ENCODE results near the gene CRCP. TPM values are rescaled to one million over a fixed set of nuclear protein-coding genes. Genes with fewer than 3 reads are reported as not detected.
"Not testable (repeated sequence)": the region's sequence is repeated elsewhere in the genome, so short reads cannot be mapped to it uniquely, and the experiment has no call there.

CRCP gene
- total RNA-seq, 1 donor: 44.9 TPM

DNA sequence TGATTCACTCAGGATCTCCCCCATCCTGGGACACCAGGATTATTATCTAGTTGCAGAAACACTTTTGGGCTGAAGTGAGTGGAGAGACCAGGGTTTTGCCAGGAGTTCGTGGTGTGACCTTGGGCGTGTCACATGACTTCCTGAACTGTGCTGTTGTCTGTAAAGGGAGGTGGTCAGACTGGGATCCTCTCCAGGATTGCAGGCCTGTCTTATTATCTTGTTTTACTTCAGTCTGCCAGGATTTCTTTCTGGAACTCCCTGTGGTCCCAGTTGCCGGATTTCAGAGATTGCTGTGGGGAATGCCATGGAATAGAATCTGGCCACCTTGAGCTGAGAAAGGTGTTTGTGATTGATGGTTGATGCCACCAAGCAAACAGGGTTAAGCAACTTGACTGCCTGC lies 35.8 kb downstream of the CRCP start:
- no peak overlapping the region for H2AFZ ChIP-seq (ENCODE audit: low read length)
- H3K27me3 ChIP-seq (ENCODE audit: insufficient read depth, low read length): no peaks in the 10 kb centered on the region
- H3K79me2 ChIP-seq (ENCODE audit: insufficient read depth, low read length): peaks cover 12% of the 10 kb centered on the region
- no peaks in the 10 kb centered on the region for H3K9me3 ChIP-seq (ENCODE audit: low read depth, low read length)
- DNase-seq (ENCODE audit: insufficient read length, low spot score, missing footprints): peak; percentile 78
- H3K27ac ChIP-seq (ENCODE audit: low read depth, low read length): peak overlapping the region; percentile 27
- H4K20me1 ChIP-seq (ENCODE audit: insufficient read depth, low read length): no peaks in the 10 kb centered on the region
- H3K4me3 ChIP-seq (ENCODE audit: insufficient read depth, low read length): no peak overlapping the region
- TF ChIP-seq, protein P1, sequence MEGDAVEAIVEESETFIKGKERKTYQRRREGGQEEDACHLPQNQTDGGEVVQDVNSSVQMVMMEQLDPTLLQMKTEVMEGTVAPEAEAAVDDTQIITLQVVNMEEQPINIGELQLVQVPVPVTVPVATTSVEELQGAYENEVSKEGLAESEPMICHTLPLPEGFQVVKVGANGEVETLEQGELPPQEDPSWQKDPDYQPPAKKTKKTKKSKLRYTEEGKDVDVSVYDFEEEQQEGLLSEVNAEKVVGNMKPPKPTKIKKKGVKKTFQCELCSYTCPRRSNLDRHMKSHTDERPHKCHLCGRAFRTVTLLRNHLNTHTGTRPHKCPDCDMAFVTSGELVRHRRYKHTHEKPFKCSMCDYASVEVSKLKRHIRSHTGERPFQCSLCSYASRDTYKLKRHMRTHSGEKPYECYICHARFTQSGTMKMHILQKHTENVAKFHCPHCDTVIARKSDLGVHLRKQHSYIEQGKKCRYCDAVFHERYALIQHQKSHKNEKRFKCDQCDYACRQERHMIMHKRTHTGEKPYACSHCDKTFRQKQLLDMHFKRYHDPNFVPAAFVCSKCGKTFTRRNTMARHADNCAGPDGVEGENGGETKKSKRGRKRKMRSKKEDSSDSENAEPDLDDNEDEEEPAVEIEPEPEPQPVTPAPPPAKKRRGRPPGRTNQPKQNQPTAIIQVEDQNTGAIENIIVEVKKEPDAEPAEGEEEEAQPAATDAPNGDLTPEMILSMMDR (IDR thresholded peaks at IDR 0.05; ENCODE audit: extremely low read depth, low read depth, low read length): no peak
- H3K4me1 ChIP-seq (ENCODE audit: insufficient read depth, low read length): peaks cover 40% of the 10 kb centered on the region
- H3K4me2 ChIP-seq (ENCODE audit: insufficient read depth, low read length): no peak overlapping the region
- H3K36me3 ChIP-seq (ENCODE audit: insufficient read depth, low read length): peaks cover 34% of the 10 kb centered on the region

DNA sequence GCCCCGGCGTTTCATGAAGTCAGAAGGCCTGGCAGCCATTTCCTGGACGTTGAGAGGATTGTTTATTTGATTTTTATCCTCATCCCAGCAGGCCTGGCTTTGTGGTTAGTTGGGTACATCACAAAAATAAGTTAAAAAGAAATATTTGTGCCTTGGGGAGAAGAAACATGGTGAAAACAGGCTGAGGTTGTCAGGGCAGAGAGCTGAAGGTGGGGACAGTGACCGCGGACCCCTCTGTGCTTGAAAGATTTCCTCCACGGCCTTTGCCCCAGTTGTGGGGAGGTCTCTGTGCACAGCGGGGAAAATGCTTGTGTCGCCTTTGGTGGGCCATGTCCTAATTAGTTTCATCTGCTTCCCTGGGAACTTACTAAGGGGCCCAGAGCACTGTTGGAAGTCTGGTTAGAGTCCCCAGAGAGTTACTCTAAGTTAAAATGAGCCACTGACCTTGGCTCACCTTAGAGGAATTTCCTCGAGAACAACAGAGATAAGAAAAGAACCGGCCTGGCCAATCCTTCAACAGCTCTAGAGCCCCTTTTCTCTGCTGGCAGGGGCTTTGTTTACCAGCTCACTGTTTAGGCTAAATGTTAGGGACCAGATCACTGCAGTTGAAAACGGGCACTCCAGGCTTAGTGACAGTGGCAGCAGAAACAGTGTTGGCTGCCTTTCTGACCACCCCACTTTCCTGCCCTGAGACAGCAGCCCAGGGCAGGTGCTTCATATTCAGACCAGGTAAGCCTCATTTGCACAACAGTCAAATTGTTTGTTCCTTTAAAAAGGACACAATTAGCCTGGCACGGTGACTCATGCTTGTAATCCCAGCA lies 37.9 kb downstream of the CRCP start:
- Histone ChIP-seq H4K20me1 (ENCODE audit: insufficient read depth, low read length) (no peaks in the 10 kb centered on the region), H2AFZ (ENCODE audit: low read length) (peak overlapping the region; percentile 54), H3K4me3 (ENCODE audit: insufficient read depth, low read length) (no peak overlapping the region), H3K36me3 (ENCODE audit: insufficient read depth, low read length) (peaks cover 40% of the 10 kb centered on the region), H3K9me3 (ENCODE audit: low read depth, low read length) (no peaks in the 10 kb centered on the region), H3K27me3 (ENCODE audit: insufficient read depth, low read length) (no peaks in the 10 kb centered on the region), H3K4me1 (ENCODE audit: insufficient read depth, low read length) (peaks cover 35% of the 10 kb centered on the region), H3K4me2 (ENCODE audit: insufficient read depth, low read length) (no peak overlapping the region), H3K27ac (ENCODE audit: low read depth, low read length) (peak overlapping the region; percentile 43), H3K79me2 (ENCODE audit: insufficient read depth, low read length) (peaks cover 9% of the 10 kb centered on the region)
- TF ChIP-seq, protein P1 (IDR thresholded peaks at IDR 0.05; ENCODE audit: extremely low read depth, low read depth, low read length): no peak
- DNase-seq (ENCODE audit: insufficient read length, low spot score, missing footprints): peak; percentile 77

DNA sequence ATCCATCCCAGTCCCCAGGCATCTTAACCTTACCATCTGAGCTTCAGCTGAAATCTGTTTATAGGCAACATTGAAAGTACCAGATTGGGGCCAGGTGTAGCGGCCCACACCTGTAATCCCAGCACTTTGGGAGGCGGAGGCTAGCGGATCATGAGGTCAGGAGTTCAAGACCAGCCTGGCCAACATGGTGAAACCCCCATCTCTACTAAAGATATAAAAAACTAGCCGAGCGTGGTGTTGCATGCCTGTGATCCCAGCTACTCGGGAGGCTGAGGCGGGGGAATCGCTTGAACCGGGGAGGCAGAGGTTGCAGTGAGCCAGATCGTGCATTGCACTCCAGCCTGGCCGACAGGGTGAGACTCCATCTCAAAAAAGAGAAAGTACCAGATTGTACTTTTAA lies 39.0 kb downstream of the CRCP start:
- H3K4me1 ChIP-seq (ENCODE audit: insufficient read depth, low read length): peaks cover 28% of the 10 kb centered on the region
- TF ChIP-seq, protein P1 (IDR thresholded peaks at IDR 0.05; ENCODE audit: extremely low read depth, low read depth, low read length): no peak
- H3K9me3 ChIP-seq (ENCODE audit: low read depth, low read length): no peaks in the 10 kb centered on the region
- no peak overlapping the region for H3K4me2 ChIP-seq (ENCODE audit: insufficient read depth, low read length)
- no peaks in the 10 kb centered on the region for H3K27me3 ChIP-seq (ENCODE audit: insufficient read depth, low read length)
- peaks cover 9% of the 10 kb centered on the region for H3K79me2 ChIP-seq (ENCODE audit: insufficient read depth, low read length)
- H2AFZ ChIP-seq (ENCODE audit: low read length): no peak overlapping the region
- no peak for DNase-seq (ENCODE audit: insufficient read length, low spot score, missing footprints)
- no peaks in the 10 kb centered on the region for H4K20me1 ChIP-seq (ENCODE audit: insufficient read depth, low read length)
- no peak overlapping the region for H3K4me3 ChIP-seq (ENCODE audit: insufficient read depth, low read length)
- H3K36me3 ChIP-seq (ENCODE audit: insufficient read depth, low read length): peaks cover 45% of the 10 kb centered on the region
- H3K27ac ChIP-seq (ENCODE audit: low read depth, low read length): no peak overlapping the region

DNA sequence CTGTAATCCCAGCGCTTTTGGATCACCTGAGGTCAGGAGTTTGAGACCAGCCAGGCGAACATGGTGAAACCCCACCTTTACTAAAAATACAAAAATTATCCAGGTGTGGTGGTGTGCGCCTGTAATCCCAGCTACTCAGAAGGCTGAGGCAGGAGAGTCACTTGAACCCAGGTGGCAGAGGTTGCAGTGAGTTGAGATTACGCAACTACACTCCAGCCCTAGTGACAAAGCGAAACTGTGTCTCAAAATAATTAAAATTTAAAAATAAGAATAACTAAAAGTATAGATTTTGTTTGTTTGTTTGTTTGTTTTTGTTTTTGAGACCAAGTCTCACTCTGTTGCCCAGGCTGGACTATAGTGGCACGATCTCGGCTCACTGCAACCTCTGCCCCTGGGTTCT lies 41.4 kb downstream of the CRCP start:
- H4K20me1 ChIP-seq (ENCODE audit: insufficient read depth, low read length); H3K4me3 ChIP-seq (ENCODE audit: insufficient read depth, low read length); DNase-seq (ENCODE audit: insufficient read length, low spot score, missing footprints); H3K4me2 ChIP-seq (ENCODE audit: insufficient read depth, low read length); H3K27ac ChIP-seq (ENCODE audit: low read depth, low read length); H3K27me3 ChIP-seq (ENCODE audit: insufficient read depth, low read length); H2AFZ ChIP-seq (ENCODE audit: low read length); H3K9me3 ChIP-seq (ENCODE audit: low read depth, low read length); H3K79me2 ChIP-seq (ENCODE audit: insufficient read depth, low read length): not testable (repeated sequence)
- H3K4me1 ChIP-seq (ENCODE audit: insufficient read depth, low read length): peaks cover 14% of the 10 kb centered on the region
- H3K36me3 ChIP-seq (ENCODE audit: insufficient read depth, low read length): peaks cover 45% of the 10 kb centered on the region

Data from osteoblast (primary cell).